Measurements from ENCODE around the gene TOMM40.

The TOMM40 gene

DNA sequence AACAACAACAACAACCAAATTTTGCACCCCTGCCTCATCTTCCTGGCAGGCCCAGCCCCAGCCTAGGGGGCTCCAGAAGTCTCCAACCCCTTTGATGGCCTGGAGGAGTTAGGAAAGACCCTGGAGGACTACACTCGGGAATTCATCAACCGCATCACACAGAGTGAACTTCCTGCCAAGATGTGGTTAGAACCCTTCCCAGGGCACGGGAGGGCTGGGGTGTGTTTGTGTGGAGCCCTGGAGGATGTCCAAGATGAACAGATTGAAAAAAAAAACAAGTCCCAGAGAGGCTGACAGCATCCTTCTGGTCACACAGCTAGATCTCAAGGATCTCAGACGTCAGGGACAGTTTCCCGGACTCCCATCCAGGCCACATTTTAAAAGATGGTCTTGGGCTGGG lies 36.7 kb downstream of the TOMM40 start:
- DNase-seq (ENCODE audit: low read depth in 3 of 3), result no peak

- DNase-seq (ENCODE audit: low read depth in 3 of 3), result no peak
Measured at GRCh38 chr19:44930088-44930487, 39.0 kb downstream of the TOMM40 start.

- no peak for DNase-seq (ENCODE audit: low read depth in 3 of 3)
Measured at GRCh38 chr19:44931541-44931940, 40.5 kb downstream of the TOMM40 start.

DNA sequence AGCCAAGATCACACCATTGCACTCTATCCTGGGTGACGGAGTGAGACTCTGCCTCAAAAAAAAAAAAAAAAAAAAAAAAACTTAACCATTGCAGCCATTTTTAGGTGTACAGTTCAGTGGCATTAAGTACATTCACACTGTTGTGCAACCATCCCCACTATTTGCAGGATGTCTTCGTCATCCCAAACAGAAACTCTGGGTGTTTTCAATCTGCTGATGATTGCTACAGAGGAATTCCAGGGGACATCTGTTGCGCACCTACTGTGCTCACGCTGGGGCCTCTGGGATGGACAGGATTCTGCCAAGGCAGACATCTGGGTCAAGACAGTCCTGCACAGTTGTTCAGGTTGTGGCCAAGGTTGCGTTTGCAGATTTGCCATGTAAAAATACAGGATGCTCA lies 48.6 kb downstream of the TOMM40 start:
- DNase-seq (ENCODE audit: low read depth in 3 of 3), result no peak

GRCh38 chr19:44942067-44942571 lies 51.1 kb downstream of the TOMM40 start, which contains the start of gene APOC4:
TSS of gene APOC4 (plus strand) at chr19:44942237. CDS start at chr19:44942278, 41 bp downstream.
- no peak for DNase-seq (ENCODE audit: low read depth in 3 of 3)

GRCh38 chr19:44943801-44944249 lies 52.8 kb downstream of the TOMM40 start:
- DNase-seq (ENCODE audit: low read depth in 3 of 3), result no peak

- DNase-seq (ENCODE audit: low read depth in 3 of 3), result no peak
Measured at GRCh38 chr19:44947041-44947581, 56.1 kb downstream of the TOMM40 start.

DNA sequence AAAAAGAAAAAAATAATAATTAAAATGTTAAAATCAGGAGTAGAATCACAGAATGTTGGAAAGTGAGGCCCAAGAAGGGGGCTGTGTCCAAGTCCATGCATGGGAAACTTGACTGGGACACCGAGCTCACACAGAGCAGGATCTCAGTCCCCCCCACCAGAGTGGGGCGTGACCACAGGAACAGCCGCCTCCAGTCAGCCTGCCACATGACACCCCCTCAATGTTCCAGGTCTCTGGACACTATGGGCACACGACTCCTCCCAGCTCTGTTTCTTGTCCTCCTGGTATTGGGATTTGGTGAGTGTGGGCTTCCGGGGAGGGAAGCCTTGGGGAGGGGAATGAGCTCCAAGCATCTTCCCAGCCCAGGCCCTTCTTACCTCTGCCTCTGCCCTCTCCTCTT lies 57.2 kb downstream of the TOMM40 start:
- DNase-seq (ENCODE audit: low read depth in 3 of 3), result no peak

GRCh38 chr19:44948763-44949374 lies 57.8 kb downstream of the TOMM40 start:
- DNase-seq (ENCODE audit: low read depth in 3 of 3), result no peak

- DNase-seq (ENCODE audit: low read depth in 3 of 3), result no peak
Measured at GRCh38 chr19:44949550-44949949, 58.5 kb downstream of the TOMM40 start.

- DNase-seq (ENCODE audit: low read depth in 3 of 3), result peak; percentile 20 to 66 (median 49)
Measured at GRCh38 chr19:44951179-44952159, 60.4 kb downstream of the TOMM40 start.
